MM.1S (cell line): ENCODE results near the gene PARD3.

Source experiments
- DNase-seq: peaks from one replicate; pipeline ENCODE4 v3.0.0-alpha.2; 2015
- H2AFZ ChIP-seq: fragments of 300-600 bp; sonication (generic); 2 replicates; pipeline ENCODE4 v1.6.0; 2016; ENCODE audit warnings: antibody characterized with exemption, low read length
- H3F3A ChIP-seq: fragments of 300-600 bp; sonication (generic); 2 replicates; pipeline ENCODE4 v1.6.1; 2016; ENCODE audit warnings: mild to moderate bottlenecking, antibody characterized with exemption, low read length, moderate library complexity, mixed read lengths; ENCODE audit not compliant: insufficient read depth
- H3K27ac ChIP-seq: fragments of 300-600 bp; sonication (generic); 2 replicates; pipeline ENCODE4 v1.5.1; 2016; ENCODE audit warnings: mild to moderate bottlenecking, low read length
- H3K27me3 ChIP-seq: fragments of 300-600 bp; sonication (generic); replicated peaks from 2 replicates; pipeline ENCODE4 v1.6.0; 2016; ENCODE audit warnings: low read length; ENCODE audit not compliant: insufficient read depth
- H3K36me3 ChIP-seq: fragments of 300-600 bp; sonication (generic); replicated peaks from 2 replicates; pipeline ENCODE4 v1.6.1; 2016; ENCODE audit warnings: mild to moderate bottlenecking, low read length, mixed read lengths; ENCODE audit not compliant: insufficient read depth
- H3K4me1 ChIP-seq: fragments of 300-600 bp; sonication (generic); 2 replicates; pipeline ENCODE4 v1.6.1; 2016; ENCODE audit warnings: low read length, mixed read lengths
- H3K4me2 ChIP-seq: fragments of 300-600 bp; sonication (generic); 2 replicates; pipeline ENCODE4 v1.6.0; 2016; ENCODE audit warnings: low read depth, low read length
- H3K4me3 ChIP-seq: fragments of 300-600 bp; sonication (generic); 2 replicates; pipeline ENCODE4 v1.5.1; 2016; ENCODE audit warnings: low read length, mixed read lengths
- H3K79me2 ChIP-seq: fragments of 300-600 bp; sonication (generic); 2 replicates; pipeline ENCODE4 v1.6.1; 2016; ENCODE audit warnings: mixed run types, low read length, mixed read lengths
- H3K9ac ChIP-seq: fragments of 300-600 bp; sonication (generic); 2 replicates; pipeline ENCODE4 v1.6.1; 2016; ENCODE audit warnings: low read length, mixed read lengths
- H3K9me2 ChIP-seq: fragments of 300-600 bp; sonication (generic); replicated peaks from 2 replicates; pipeline ENCODE4 v1.6.1; 2016; ENCODE audit warnings: mild to moderate bottlenecking, low read length, mixed read lengths; ENCODE audit not compliant: insufficient read depth
- H3K9me3 ChIP-seq: fragments of 300-600 bp; sonication (generic); replicated peaks from 2 replicates; pipeline ENCODE4 v1.6.1; 2016; ENCODE audit warnings: mild to moderate bottlenecking, low read length, mixed read lengths; ENCODE audit not compliant: insufficient read depth
- H4K20me1 ChIP-seq: fragments of 300-600 bp; sonication (generic); 2 replicates; pipeline ENCODE4 v1.6.1; 2016; ENCODE audit warnings: mild to moderate bottlenecking, low read length, moderate library complexity, mixed read lengths; ENCODE audit not compliant: insufficient read depth
- EZH2 ChIP-seq: fragments of 300-600 bp; sonication (generic); optimal IDR thresholded peaks from 2 replicates; pipeline ENCODE3; 2017; ENCODE audit warnings: low read depth, mild to moderate bottlenecking, antibody characterized with exemption, low read length, mixed read lengths
- EZH2phosphoT487 ChIP-seq: fragments of 300-600 bp; sonication (generic); IDR thresholded peaks from 2 replicates; pipeline ENCODE4 v1.6.1; 2018; ENCODE audit warnings: antibody characterized with exemption, low read length
- TF ChIP-seq, protein P1 (sequence below): fragments of 300-600 bp; sonication (generic); IDR thresholded peaks from 2 replicates; pipeline ENCODE4 v1.5.1; 2016; ENCODE audit warnings: antibody characterized with exemption, low read length, mixed read lengths

The PARD3 gene

DNA sequence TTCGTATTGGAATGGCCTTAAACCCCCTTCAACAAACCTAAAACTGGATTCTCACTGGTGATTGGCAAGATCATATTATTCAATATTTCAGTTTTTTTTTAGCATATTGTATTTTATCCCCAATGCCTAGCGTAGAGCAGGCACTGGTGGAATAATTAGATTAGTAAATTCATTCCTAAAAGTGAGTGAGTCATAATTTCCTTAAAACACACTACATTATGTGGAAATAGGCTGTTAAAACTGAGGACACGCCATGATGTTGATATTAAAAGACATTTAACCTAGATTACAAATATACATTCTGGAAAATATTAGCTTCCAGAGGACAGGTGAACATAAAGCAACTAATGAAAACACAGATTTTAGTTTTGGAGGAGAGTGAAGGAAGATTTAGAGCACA lies 463.9 kb downstream of the PARD3 start:
- no peaks in the 10 kb centered on the region for H3K79me2 ChIP-seq
- H3K9me3 ChIP-seq: no peaks in the 10 kb centered on the region
- no peak overlapping the region for H3K4me3 ChIP-seq
- H3K36me3 ChIP-seq: no peaks in the 10 kb centered on the region
- TF ChIP-seq EZH2phosphoT487 (no peak), EZH2 (no peak)
- TF ChIP-seq, protein P1, sequence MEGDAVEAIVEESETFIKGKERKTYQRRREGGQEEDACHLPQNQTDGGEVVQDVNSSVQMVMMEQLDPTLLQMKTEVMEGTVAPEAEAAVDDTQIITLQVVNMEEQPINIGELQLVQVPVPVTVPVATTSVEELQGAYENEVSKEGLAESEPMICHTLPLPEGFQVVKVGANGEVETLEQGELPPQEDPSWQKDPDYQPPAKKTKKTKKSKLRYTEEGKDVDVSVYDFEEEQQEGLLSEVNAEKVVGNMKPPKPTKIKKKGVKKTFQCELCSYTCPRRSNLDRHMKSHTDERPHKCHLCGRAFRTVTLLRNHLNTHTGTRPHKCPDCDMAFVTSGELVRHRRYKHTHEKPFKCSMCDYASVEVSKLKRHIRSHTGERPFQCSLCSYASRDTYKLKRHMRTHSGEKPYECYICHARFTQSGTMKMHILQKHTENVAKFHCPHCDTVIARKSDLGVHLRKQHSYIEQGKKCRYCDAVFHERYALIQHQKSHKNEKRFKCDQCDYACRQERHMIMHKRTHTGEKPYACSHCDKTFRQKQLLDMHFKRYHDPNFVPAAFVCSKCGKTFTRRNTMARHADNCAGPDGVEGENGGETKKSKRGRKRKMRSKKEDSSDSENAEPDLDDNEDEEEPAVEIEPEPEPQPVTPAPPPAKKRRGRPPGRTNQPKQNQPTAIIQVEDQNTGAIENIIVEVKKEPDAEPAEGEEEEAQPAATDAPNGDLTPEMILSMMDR: no peak
- H3K9ac ChIP-seq: no peak overlapping the region
- no peak overlapping the region for H3K4me2 ChIP-seq
- H3F3A ChIP-seq: no peaks in the 10 kb centered on the region
- DNase-seq: no peak
- H2AFZ ChIP-seq: no peak overlapping the region
- H3K27me3 ChIP-seq: no peaks in the 10 kb centered on the region
- no peaks in the 10 kb centered on the region for H3K4me1 ChIP-seq
- no peak overlapping the region for H3K27ac ChIP-seq
- H3K9me2 ChIP-seq: no peaks in the 10 kb centered on the region
- H4K20me1 ChIP-seq: no peaks in the 10 kb centered on the region

DNA sequence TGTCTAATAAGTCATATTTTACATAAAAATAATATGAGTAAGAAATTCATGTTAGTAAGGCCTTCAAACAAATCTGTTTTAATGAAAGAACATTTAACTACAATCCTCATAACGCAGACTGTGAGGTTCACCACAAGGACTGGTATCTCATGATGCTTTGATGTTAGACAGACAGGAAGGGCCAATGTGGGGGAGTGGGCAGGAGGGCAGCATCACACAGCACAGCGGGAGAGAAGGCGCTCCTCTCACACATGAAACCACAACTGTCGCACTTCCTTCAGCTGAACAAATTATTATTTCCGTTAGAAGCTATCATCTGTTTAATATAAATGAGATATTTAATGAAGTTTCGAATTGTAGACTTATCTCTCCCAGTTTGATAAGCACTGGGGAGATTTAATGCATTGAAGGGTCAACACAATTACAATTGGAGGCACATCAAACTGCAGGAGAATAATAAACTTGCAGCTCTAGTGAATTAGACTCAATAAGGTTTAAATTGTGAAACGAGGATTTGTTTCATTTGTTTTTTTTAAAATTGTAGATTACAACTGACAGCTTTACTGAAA lies 466.1 kb downstream of the PARD3 start:
- no peak overlapping the region for H3K4me2 ChIP-seq

DNA sequence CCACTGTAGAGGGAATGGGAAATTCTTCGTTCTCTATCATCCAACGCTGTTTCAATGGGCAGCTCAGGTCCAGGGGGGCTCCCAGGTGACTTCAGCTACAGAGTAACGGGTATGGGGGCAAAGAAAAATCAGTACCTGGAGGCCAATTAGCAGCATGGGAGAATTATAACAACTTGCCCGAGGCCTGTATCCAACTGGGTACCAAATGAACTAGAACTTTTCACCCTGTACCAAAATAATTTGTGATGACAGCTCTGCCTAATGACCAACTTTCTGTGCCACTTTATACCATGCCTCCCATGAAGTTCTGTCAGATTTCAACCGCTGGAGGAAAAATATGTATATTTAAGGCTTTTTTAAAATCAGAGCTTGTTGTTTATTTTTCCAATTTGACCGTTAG lies 467.1 kb downstream of the PARD3 start:
- Histone ChIP-seq H3K27ac (no peak overlapping the region), H3K4me2 (no peak overlapping the region), H3F3A (no peaks in the 10 kb centered on the region), H3K79me2 (no peaks in the 10 kb centered on the region), H3K9me3 (no peaks in the 10 kb centered on the region), H3K9me2 (no peaks in the 10 kb centered on the region), H3K4me1 (no peaks in the 10 kb centered on the region), H3K36me3 (no peaks in the 10 kb centered on the region), H3K4me3 (no peak overlapping the region), H3K9ac (no peak overlapping the region), H3K27me3 (no peaks in the 10 kb centered on the region), H4K20me1 (no peaks in the 10 kb centered on the region), H2AFZ (no peak overlapping the region)
- TF ChIP-seq EZH2 (no peak), EZH2phosphoT487 (no peak)
- TF ChIP-seq, protein P1: no peak
- DNase-seq: no peak

More for the DNA sequence above, 466.1 kb downstream of the PARD3 start:
- Histone ChIP-seq H4K20me1 (no peaks in the 10 kb centered on the region), H3F3A (no peaks in the 10 kb centered on the region), H3K4me1 (no peaks in the 10 kb centered on the region), H3K9me2 (no peaks in the 10 kb centered on the region), H3K27ac (no peak overlapping the region), H2AFZ (no peak overlapping the region), H3K9me3 (no peaks in the 10 kb centered on the region), H3K9ac (no peak overlapping the region), H3K27me3 (no peaks in the 10 kb centered on the region), H3K4me3 (no peak overlapping the region), H3K79me2 (no peaks in the 10 kb centered on the region), H3K36me3 (no peaks in the 10 kb centered on the region)
- TF ChIP-seq EZH2phosphoT487 (no peak), EZH2 (no peak)
- TF ChIP-seq, protein P1: no peak
- DNase-seq: no peak
